ENCODE measurements around the gene CYP39A1. TPM values are rescaled to one million over a fixed set of nuclear protein-coding genes. Genes with fewer than 3 reads are reported as not detected.
"Not testable (repeated sequence)": the region's sequence is repeated elsewhere in the genome, so short reads cannot be mapped to it uniquely, and the experiment has no call there.

The CYP39A1 gene
- total RNA-seq, 1 donor from 2014 or later = 0.29 TPM

- Histone ChIP-seq H3K27me3 (ENCODE audit: control insufficient read depth, insufficient read depth, low read length) (no peaks in the 10 kb centered on the region), H3K4me3 (ENCODE audit: low read depth, low read length) (peak overlapping the region; percentile 92), H3K36me3 (ENCODE audit: control insufficient read depth, insufficient read depth, low read length) (no peaks in the 10 kb centered on the region)
- TF ChIP-seq CTCF (IDR thresholded peaks at IDR 0.05; ENCODE audit: insufficient read depth, low read length, poor library complexity, severe bottlenecking) = no peak
- DNase-seq (ENCODE audit: low read depth) = no peak
Observed at GRCh38 chr6:46653439-46654195, 999 bp upstream of the CYP39A1 start.

- no peaks in the 10 kb centered on the region for H3K36me3 ChIP-seq (ENCODE audit: control insufficient read depth, insufficient read depth, low read length)
- H3K27me3 ChIP-seq (ENCODE audit: control insufficient read depth, insufficient read depth, low read length) = no peaks in the 10 kb centered on the region
- no peak for DNase-seq (ENCODE audit: low read depth)
- peak overlapping the region; percentile 92 for H3K4me3 ChIP-seq (ENCODE audit: low read depth, low read length)
- no peak for TF ChIP-seq CTCF (IDR thresholded peaks at IDR 0.05; ENCODE audit: insufficient read depth, low read length, poor library complexity, severe bottlenecking)
Observed at GRCh38 chr6:46652232-46652602, 401 bp downstream of the CYP39A1 start.

GRCh38 chr6:46651816-46652215 is 802 bp downstream of the CYP39A1 start:
- no peak for DNase-seq (ENCODE audit: low read depth)
- TF ChIP-seq CTCF (IDR thresholded peaks at IDR 0.05; ENCODE audit: insufficient read depth, low read length, poor library complexity, severe bottlenecking) = no peak

GRCh38 chr6:46651006-46651405 is 1.6 kb downstream of the CYP39A1 start:
- H3K27me3 ChIP-seq (ENCODE audit: control insufficient read depth, insufficient read depth, low read length) = no peaks in the 10 kb centered on the region
- no peaks in the 10 kb centered on the region for H3K36me3 ChIP-seq (ENCODE audit: control insufficient read depth, insufficient read depth, low read length)
- DNase-seq (ENCODE audit: low read depth) = no peak
- H3K4me3 ChIP-seq (ENCODE audit: low read depth, low read length) = no peak overlapping the region
- no peak for TF ChIP-seq CTCF (IDR thresholded peaks at IDR 0.05; ENCODE audit: insufficient read depth, low read length, poor library complexity, severe bottlenecking)

More at GRCh38 chr6:46651816-46652215, 802 bp downstream of the CYP39A1 start:
- Histone ChIP-seq H3K4me3 (ENCODE audit: low read depth, low read length) (peak overlapping the region; percentile 92), H3K27me3 (ENCODE audit: control insufficient read depth, insufficient read depth, low read length) (no peaks in the 10 kb centered on the region), H3K36me3 (ENCODE audit: control insufficient read depth, insufficient read depth, low read length) (no peaks in the 10 kb centered on the region)

- H3K4me3 ChIP-seq (ENCODE audit: low read depth, low read length) = no peak overlapping the region
- no peaks in the 10 kb centered on the region for H3K36me3 ChIP-seq (ENCODE audit: control insufficient read depth, insufficient read depth, low read length)
- H3K27me3 ChIP-seq (ENCODE audit: control insufficient read depth, insufficient read depth, low read length) = no peaks in the 10 kb centered on the region
- no peak for DNase-seq (ENCODE audit: low read depth)
- no peak for TF ChIP-seq CTCF (IDR thresholded peaks at IDR 0.05; ENCODE audit: insufficient read depth, low read length, poor library complexity, severe bottlenecking)
Observed at GRCh38 chr6:46648869-46649492, 3.6 kb downstream of the CYP39A1 start.

- not testable (repeated sequence) for H3K27me3 ChIP-seq (ENCODE audit: control insufficient read depth, insufficient read depth, low read length); H3K4me3 ChIP-seq (ENCODE audit: low read depth, low read length); DNase-seq (ENCODE audit: low read depth); H3K36me3 ChIP-seq (ENCODE audit: control insufficient read depth, insufficient read depth, low read length)
Observed at GRCh38 chr6:46648108-46648507, 4.5 kb downstream of the CYP39A1 start.

Measured in kidney epithelial cell (primary cell).